H1 (cell line): ENCODE measurements around the gene FOXA2. TPM values are rescaled to one million over a fixed set of nuclear protein-coding genes. Genes with fewer than 3 reads are reported as not detected.

Source experiments
- BACH1 ChIP-seq: IDR thresholded peaks from 2 replicates; pipeline ENCODE4 v1.6.1; 2012; ENCODE audit warnings: low read length, improper control_type of control experiment
- BRCA1 ChIP-seq: IDR thresholded peaks from 2 replicates; pipeline ENCODE4 v1.6.1; 2012; ENCODE audit warnings: low read depth, low read length, improper control_type of control experiment
- EZH2 ChIP-seq: fragments of 200-600 bp; sonication (generic); IDR thresholded peaks from 2 replicates; pipeline ENCODE4 v1.7.1; 2012; ENCODE audit warnings: low read depth, mild to moderate bottlenecking, moderate library complexity, low read length, inconsistent platforms; ENCODE audit not compliant: severe bottlenecking
- JUND ChIP-seq: IDR thresholded peaks from 2 replicates; pipeline ENCODE4 v1.6.1; 2011; ENCODE audit warnings: mild to moderate bottlenecking, improper control_type of control experiment, low read length
- NRF1 ChIP-seq: IDR thresholded peaks from 2 replicates; pipeline ENCODE4 v1.6.1; 2011; ENCODE audit warnings: mild to moderate bottlenecking, low read depth, low read length, improper control_type of control experiment
- POLR2A ChIP-seq, 2 experiments: IDR thresholded peaks; 1 replicate in 1 of 2; 2 replicates in 1 of 2; pipeline ENCODE4 v1.6.1; 2011; ENCODE audit warnings: low read depth in 2 of 2, low read length in 2 of 2, mild to moderate bottlenecking in 2 of 2; ENCODE audit errors: control extremely low read depth in 1 of 2
- POLR2AphosphoS5 ChIP-seq: IDR thresholded peaks from 2 replicates; pipeline ENCODE4 v1.6.1; 2011; ENCODE audit warnings: low read depth, low read length
- POU5F1 ChIP-seq: IDR thresholded peaks from 2 replicates; pipeline ENCODE4 v1.6.1; 2011; ENCODE audit warnings: low read depth, mild to moderate bottlenecking, low read length, moderate library complexity
- SIX5 ChIP-seq: IDR thresholded peaks from 2 replicates; pipeline ENCODE4 v1.6.1; 2011; ENCODE audit warnings: mild to moderate bottlenecking, low read depth, low read length
- TAF7 ChIP-seq: optimal IDR thresholded peaks from 2 replicates; pipeline ENCODE3; 2011; ENCODE audit warnings: low read depth, mild to moderate bottlenecking, inconsistent platforms, low read length, moderate library complexity, borderline replicate concordance
- TCF12 ChIP-seq: IDR thresholded peaks from 2 replicates; pipeline ENCODE4 v1.6.1; 2011; ENCODE audit warnings: low read depth, mild to moderate bottlenecking, low read length
- polyA plus RNA-seq, 7 experiments: library from polyadenylated mRNA; depleted of rRNA in 3 of 7; stranded (reverse) in 5 of 7; unstranded in 2 of 7; fragments of >200 nt in 5 of 7; fragments of 200-250 nt in 2 of 7; gene quantifications; 1 replicate in 5 of 7; 2 replicates in 1 of 7; 4 replicates in 1 of 7; pipeline versions ENCODE4 v1.2.1 to v1.2.3, GENCODE V29; 2011 to 2013; ENCODE audit warnings: missing spikeins in 2 of 7, mixed read lengths in 2 of 7
- total RNA-seq: library from RNA; stranded (reverse); fragmentation: NEBNext Ultra II Directional; extraction: Animal tissue kit (Norgen Biotek cat#: 25700); gene quantifications from 2 replicates; pipeline ENCODE4 v1.2.1, GENCODE V29; 2021
- TF ChIP-seq, protein P1 (sequence below): fragments of 300-600 bp; sonication (generic); IDR thresholded peaks from 2 replicates; pipeline ENCODE4 v1.7.1; 2012; ENCODE audit warnings: low read length, moderate library complexity, mild to moderate bottlenecking, inconsistent platforms; ENCODE audit not compliant: insufficient replicate concordance

The FOXA2 gene
- total and polyA plus RNA-seq, 2 of the 8 experiments (the other 6 are each of a cell fraction or from before 2014, with no cell fraction given) = not detected

DNA sequence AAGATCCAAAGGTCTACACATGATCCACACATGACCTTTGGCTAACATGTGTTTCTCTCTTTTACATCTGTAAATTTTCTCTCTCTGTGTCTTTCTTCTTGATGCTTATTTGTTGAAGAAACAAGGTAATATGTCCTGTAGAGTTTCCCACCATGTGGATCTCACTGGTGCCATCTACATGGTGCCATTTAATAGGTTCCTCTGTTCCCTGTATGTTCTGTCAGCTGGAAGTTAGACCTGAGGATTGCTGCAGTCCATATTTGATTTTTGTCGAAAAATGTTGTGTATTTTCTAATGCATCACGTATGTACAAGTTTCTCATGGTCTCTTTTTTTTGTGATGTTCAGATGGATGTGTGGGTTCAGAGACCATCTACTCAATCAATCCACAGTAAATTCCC lies 30.0 kb downstream of the FOXA2 start (continued):
- TF ChIP-seq, protein P1, sequence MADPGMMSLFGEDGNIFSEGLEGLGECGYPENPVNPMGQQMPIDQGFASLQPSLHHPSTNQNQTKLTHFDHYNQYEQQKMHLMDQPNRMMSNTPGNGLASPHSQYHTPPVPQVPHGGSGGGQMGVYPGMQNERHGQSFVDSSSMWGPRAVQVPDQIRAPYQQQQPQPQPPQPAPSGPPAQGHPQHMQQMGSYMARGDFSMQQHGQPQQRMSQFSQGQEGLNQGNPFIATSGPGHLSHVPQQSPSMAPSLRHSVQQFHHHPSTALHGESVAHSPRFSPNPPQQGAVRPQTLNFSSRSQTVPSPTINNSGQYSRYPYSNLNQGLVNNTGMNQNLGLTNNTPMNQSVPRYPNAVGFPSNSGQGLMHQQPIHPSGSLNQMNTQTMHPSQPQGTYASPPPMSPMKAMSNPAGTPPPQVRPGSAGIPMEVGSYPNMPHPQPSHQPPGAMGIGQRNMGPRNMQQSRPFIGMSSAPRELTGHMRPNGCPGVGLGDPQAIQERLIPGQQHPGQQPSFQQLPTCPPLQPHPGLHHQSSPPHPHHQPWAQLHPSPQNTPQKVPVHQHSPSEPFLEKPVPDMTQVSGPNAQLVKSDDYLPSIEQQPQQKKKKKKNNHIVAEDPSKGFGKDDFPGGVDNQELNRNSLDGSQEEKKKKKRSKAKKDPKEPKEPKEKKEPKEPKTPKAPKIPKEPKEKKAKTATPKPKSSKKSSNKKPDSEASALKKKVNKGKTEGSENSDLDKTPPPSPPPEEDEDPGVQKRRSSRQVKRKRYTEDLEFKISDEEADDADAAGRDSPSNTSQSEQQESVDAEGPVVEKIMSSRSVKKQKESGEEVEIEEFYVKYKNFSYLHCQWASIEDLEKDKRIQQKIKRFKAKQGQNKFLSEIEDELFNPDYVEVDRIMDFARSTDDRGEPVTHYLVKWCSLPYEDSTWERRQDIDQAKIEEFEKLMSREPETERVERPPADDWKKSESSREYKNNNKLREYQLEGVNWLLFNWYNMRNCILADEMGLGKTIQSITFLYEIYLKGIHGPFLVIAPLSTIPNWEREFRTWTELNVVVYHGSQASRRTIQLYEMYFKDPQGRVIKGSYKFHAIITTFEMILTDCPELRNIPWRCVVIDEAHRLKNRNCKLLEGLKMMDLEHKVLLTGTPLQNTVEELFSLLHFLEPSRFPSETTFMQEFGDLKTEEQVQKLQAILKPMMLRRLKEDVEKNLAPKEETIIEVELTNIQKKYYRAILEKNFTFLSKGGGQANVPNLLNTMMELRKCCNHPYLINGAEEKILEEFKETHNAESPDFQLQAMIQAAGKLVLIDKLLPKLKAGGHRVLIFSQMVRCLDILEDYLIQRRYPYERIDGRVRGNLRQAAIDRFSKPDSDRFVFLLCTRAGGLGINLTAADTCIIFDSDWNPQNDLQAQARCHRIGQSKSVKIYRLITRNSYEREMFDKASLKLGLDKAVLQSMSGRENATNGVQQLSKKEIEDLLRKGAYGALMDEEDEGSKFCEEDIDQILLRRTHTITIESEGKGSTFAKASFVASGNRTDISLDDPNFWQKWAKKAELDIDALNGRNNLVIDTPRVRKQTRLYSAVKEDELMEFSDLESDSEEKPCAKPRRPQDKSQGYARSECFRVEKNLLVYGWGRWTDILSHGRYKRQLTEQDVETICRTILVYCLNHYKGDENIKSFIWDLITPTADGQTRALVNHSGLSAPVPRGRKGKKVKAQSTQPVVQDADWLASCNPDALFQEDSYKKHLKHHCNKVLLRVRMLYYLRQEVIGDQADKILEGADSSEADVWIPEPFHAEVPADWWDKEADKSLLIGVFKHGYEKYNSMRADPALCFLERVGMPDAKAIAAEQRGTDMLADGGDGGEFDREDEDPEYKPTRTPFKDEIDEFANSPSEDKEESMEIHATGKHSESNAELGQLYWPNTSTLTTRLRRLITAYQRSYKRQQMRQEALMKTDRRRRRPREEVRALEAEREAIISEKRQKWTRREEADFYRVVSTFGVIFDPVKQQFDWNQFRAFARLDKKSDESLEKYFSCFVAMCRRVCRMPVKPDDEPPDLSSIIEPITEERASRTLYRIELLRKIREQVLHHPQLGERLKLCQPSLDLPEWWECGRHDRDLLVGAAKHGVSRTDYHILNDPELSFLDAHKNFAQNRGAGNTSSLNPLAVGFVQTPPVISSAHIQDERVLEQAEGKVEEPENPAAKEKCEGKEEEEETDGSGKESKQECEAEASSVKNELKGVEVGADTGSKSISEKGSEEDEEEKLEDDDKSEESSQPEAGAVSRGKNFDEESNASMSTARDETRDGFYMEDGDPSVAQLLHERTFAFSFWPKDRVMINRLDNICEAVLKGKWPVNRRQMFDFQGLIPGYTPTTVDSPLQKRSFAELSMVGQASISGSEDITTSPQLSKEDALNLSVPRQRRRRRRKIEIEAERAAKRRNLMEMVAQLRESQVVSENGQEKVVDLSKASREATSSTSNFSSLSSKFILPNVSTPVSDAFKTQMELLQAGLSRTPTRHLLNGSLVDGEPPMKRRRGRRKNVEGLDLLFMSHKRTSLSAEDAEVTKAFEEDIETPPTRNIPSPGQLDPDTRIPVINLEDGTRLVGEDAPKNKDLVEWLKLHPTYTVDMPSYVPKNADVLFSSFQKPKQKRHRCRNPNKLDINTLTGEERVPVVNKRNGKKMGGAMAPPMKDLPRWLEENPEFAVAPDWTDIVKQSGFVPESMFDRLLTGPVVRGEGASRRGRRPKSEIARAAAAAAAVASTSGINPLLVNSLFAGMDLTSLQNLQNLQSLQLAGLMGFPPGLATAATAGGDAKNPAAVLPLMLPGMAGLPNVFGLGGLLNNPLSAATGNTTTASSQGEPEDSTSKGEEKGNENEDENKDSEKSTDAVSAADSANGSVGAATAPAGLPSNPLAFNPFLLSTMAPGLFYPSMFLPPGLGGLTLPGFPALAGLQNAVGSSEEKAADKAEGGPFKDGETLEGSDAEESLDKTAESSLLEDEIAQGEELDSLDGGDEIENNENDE = no peak
- no peak for TF ChIP-seq BRCA1
- no peak for TF ChIP-seq TAF7
- no peak for TF ChIP-seq SIX5
- no peak for TF ChIP-seq BACH1
- TF ChIP-seq POU5F1 = no peak
- TF ChIP-seq POLR2AphosphoS5 = no peak
- TF ChIP-seq NRF1 = no peak
- TF ChIP-seq EZH2 = no peak
- no peak for TF ChIP-seq JUND
- TF ChIP-seq POLR2A (IDR thresholded peaks at IDR 0.05; ENCODE audit: control extremely low read depth in 1 of 2, low read depth in 2 of 2, low read length in 2 of 2) = no peak
- TF ChIP-seq TCF12 = no peak
